ENCODE results near the gene TCF19.

Gene TCF19

GRCh38 chr6:31129130-31129529 lies 29.3 kb upstream of the TCF19 start:
- DNase-seq: no peak

DNA sequence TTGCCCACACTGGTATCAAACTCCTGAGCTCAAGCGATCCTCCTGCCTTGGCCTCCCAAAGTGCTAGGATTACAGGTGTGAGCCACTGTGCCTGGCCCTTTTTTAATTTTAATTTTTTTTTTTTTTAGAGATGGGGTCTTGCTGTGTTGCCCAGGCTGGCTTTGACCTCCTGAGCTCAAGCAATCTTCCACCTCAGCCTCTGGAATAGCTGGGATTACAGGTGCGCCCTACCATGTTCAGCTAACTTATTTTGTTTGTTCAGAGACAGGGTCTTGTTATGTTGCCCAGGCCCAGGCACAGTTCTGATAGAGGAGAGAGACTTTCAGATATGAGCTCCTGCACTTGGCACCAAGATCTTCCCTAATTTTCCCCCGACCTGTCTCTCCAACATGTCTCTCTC lies 27.6 kb upstream of the TCF19 start:
- no peak for DNase-seq

DNA sequence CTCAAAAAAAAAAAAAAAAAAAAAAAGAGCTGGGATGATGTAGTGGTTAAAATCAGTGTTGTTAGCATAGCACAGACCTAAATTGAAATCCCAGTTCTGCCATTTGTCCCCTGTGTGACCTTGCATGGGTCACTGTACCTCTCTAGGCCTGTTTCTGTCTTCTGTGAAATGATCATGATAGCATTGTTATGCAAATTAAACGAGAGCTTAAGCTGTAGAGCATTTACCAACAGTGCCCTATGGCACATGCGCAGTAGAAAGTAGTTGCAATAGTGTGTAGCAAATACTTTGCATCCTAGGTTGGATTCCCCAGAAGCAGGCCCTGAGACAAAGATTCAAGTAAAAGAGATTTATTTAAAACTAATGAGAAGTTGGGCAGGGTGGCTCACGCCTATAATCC lies 26.8 kb upstream of the TCF19 start:
- DNase-seq: no peak

DNA sequence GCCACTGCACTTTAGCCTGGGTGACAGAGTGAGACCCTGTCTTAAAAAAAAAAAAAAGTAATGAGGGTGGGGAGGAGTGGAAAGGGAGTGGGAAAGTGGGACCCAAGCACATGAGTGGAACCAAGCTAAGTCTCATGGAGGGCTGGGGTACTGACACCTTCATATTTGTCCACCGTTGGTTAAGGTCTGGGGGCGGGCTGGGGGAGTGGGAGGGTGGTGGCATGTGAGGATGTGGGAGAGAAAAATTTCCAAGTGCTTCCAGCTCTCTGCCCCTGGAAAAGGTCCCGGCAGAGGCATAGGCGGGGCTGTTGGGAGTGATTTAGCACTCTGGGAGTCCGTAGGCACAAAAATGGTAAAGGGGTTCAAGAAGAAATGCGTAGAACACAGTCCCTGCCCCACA lies 25.6 kb upstream of the TCF19 start:
- no peak for DNase-seq

- DNase-seq: no peak
These were observed 22.7 kb upstream of the TCF19 start for GRCh38 chr6:31135710-31136109.

GRCh38 chr6:31138982-31139381 lies 19.4 kb upstream of the TCF19 start, which contains the start of gene PSORS1C2:
Gene PSORS1C2 (minus strand): TSS chr6:31139066. CDS start chr6:31139026, 40 bp downstream.
- no peak for DNase-seq

- DNase-seq: peak; percentile 93
These were observed 18.8 kb upstream of the TCF19 start for GRCh38 chr6:31139599-31139998.

- no peak for DNase-seq
These were observed 17.7 kb upstream of the TCF19 start for GRCh38 chr6:31140643-31141042.

DNA sequence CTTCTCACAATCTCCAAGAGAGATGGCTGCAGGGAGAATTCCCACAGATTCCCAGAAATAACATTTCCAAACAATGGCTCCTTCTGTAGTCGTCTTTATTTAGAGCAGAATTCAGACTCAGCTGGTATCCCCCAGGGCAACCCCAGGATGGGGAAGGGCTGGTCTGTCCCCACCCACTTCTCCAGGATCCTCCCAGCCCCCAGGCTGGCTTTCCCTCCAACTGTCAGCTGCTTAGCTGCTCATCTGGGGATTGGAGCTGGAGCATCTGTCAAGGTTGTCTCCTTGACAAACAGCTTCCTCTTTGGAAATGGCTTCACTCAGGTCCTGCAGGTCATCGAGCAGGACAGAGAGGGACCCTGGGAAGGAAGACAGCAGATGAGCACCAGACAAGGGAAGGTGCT lies 16.0 kb upstream of the TCF19 start:
- DNase-seq: no peak

DNA sequence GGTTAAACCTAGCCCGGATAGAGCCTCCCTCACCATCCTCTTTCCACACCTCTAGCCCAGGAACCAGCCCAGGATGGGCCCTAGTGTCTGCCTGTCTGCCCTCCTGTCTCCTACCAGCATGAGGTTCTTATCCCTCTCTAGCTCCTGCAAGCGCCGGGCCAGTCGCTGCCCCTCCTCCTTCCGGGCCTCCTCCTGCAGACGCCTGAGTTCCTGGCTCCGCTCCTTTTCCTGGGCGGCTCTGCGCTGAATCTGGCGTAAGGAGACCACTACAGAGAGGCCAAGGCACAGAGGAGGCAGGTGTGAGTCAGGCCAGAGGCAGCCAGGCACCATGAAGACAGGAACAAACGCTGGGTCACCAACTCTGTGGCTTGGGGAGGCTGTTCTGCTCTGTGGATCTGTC lies 15.2 kb upstream of the TCF19 start:
- peak; percentile 84 for DNase-seq

GRCh38 chr6:31144296-31144969 lies 14.0 kb upstream of the TCF19 start:
- DNase-seq: no peak

GRCh38 chr6:31144970-31145340 lies 13.4 kb upstream of the TCF19 start:
- no peak for DNase-seq

DNA sequence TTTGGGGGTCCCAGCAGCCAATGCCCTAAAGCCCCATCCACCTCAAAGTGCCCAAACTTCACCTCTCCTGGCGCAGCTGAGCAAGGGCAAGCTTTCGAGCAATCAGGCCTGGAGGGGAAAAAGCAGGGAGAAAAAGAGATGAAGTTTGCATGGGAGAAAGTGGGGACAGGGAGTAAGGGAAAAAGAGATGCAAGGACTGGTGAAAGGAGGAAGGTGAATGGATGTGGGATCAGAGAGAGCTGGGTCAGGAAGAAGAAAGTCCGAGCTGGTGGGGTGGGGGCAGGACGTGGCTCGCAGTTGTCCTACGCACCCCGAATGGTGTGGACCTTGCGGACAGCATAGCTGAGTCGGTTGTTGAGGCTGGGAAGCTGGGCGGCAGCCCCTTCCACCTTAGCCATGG lies 13.0 kb upstream of the TCF19 start:
- no peak for DNase-seq

DNA sequence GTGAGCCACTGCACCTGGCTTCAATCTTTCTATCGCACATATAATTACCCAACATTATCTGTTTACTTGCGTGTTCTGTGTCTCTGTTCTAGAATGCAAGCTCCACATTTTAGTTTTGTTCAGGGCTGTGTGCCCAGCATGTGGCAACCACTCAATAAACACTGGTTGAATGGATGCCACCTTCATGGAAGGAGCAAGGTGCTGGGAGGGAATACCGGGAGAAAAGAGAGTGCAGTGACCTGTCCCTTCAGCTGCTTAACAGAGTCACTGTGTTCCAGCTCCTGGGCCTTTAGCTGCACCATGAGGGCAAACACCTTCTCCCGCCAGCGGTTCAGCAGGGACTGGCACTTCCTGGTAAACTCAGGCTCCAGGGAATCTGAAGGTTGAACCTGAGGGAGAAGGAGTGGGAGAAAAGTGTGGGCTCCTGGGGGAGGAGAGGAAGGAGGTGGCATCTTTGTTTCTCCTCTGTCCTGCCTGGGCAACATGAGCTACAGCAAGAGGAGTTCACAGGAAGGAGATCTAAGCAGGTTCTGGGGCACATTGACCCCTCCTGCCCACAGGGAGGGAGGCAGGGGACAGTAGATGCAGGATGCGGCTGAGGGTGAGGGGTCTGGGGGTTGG lies 8.5 kb upstream of the TCF19 start:
- no peak for DNase-seq

GRCh38 chr6:31152781-31153180 lies 5.6 kb upstream of the TCF19 start:
- DNase-seq: no peak

GRCh38 chr6:31154436-31154835 lies 4.0 kb upstream of the TCF19 start:
- no peak for DNase-seq

DNA sequence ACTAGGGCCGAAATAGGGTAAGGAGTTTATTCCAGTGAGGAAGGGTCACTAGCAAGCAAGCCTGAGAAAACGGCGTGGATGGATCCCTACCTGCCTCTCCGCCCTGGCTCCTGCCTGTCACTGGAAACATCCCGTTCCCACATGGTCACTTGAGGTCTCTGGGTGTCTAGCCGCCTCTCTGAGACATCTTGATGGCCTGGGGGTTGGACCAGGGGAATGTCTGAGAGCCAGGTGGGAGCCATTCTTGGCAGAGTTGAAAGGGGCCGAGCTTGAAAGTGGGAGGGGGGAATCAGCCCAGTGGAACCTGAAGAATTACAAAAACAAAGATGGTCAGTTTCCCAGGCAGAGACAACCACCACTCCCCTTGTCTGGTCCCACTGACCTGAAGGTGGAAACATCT lies 1.7 kb upstream of the TCF19 start:
- no peak for DNase-seq

DNA sequence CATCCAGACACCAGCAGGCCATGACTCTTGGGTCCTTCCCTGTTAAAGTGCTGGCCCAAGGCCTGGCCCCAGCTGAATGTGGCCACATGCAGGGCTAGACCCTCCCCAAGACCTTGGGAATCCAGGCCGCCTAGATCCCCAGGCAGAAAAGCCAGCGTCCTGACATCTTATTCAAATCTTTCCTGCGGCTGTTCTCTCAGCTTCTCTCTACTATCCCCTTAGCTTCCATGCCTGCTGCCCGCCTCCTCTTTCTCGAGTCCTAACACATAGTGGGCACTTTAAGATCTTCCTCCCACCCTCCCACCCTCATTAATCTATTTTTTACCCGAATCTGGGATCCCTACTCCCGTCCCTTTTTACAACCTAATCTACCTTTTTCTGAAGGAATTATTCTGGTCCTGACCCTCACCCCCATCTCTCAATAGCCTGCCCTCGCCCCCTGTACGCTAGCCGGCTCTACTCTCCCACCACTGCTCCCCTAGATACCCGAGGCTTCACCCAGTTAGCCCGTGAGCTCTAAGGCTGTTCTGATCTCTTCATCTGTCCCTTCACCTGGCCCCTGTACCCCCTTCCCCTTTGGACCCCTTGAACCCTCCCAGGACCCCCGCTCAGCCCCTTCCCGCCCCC lies 763 bp upstream of the TCF19 start, which contains the start of gene CCHCR1:
Gene CCHCR1 (minus strand): TSS at position 290 of the 627 bp plus-strand sequence. CDS start 202 bp downstream, at position 88.
- no peak for DNase-seq

DNA sequence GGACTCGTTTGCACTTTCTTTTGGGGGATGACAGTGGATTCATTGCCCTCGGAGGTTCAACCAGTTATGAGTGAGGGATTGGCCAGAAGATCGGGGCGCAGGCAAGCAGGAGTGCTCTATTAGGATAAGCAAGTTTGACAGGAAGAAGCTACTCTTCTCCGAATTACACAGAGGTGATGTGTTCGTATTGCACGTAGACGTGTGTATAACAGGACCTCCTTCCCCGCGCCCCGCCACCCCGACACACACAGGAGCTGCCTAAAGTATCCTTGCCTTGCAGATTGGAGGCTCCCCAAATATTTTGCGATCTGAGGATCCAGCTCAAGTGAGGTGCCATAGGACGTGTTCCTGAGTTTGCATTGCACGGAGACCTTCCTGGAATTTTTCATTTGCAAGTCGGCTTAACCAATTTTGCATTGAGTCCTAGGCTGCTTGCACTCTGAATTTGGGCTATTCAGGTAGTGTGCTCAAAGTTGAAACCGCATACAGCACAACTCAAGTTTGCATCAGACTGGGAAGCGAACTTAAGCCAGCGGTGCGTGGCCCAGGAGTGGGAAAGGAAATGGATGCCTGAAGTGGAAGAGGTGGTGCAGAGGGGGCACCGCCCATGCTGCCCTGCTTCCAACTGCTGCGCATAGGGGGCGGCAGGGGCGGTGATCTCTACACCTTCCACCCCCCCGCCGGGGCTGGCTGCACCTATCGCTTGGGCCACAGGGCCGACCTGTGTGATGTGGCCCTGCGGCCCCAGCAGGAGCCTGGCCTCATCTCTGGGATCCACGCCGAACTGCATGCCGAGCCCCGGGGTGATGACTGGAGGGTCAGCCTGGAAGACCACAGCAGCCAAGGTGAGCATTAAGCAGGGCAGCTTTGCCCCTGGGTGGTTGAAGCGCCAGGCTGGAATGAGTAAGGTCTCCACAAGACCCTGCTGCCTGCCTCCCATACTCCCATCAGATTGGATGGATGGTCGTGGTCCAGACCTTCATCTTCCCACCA lies 770 bp downstream of the TCF19 start:
- peak; percentile 18 for DNase-seq

- no peak for DNase-seq
These were observed 3.1 kb downstream of the TCF19 start for GRCh38 chr6:31161216-31162126.

DNA sequence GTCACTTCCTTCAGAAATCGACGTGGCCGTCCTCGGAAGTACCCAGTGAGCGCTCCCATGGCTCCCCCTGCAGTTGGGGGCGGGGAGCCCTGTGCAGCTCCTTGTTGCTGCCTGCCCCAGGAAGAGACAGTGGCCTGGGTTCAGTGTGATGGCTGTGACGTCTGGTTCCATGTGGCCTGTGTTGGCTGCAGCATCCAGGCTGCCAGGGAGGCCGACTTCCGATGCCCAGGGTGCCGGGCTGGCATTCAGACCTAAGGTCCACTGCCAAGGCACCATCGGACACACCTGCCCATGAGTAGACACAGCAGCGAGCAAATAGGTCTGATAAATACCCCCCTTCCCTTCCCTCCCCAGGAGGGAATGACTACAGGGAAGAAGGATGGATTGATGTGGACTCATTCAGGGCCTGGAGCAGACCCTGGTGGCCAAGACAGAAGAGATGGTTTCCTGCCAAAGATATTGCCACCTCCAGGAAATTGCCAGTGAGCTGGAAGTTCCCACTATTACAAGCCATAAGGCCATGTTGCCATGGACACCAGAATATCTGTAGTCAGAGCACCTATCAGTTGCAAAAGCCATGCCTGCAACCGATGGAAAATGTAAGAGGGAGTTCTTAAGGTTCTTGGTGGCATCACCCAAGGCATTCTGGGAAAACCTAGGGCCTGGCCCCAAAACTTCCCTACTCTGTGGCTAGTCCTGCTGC lies 4.2 kb downstream of the TCF19 start:
- no peak for DNase-seq

Measured in fibroblast of skin of right biceps (primary cell).